Measurements from ENCODE around the gene ST8SIA3.
"Not testable (repeated sequence)": the region's sequence is repeated elsewhere in the genome, so short reads cannot be mapped to it uniquely, and the experiment has no call there.

The ST8SIA3 gene

DNA sequence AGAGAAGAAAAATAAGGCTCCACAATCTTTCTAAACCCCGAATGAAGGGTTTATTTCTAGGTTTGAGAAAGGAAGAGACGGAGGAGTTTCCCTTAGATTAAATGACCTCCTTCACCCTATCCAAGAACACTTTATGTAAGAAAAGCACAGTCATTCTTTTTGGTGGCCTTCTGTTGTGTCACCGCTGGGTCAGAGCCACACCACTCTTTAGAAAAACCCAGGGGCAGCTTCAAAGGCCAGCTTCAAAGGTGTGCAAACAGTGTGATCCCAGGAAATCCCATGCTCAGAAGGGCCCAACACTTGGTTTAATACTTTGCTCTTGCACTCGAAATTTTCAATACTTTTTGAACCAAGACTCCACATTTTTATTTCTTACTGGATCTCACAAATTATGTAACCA, 7.1 kb downstream of the ST8SIA3 start:
- Histone ChIP-seq H3K4me3 (ENCODE audit: low read depth in 1 of 5, low read length in 5 of 5) (no peak overlapping the region), H3K27ac (ENCODE audit: low read depth, low read length) (no peak overlapping the region), H3K9ac (ENCODE audit: low read length in 5 of 5) (no peak overlapping the region), H3K27me3 (ENCODE audit: control insufficient read depth in 5 of 5, insufficient read depth in 4 of 5, low read length in 5 of 5) (peaks cover 1 to 8% (median 3%) of the 10 kb centered on the region in 5 donors), H3K36me3 (ENCODE audit: control insufficient read depth in 5 of 5, insufficient read depth in 5 of 5, low read length in 5 of 5) (no peaks in the 10 kb centered on the region), H3K9me3 (ENCODE audit: control insufficient read depth in 5 of 5, low read length in 5 of 5) (no peaks in the 10 kb centered on the region), H3K4me1 (ENCODE audit: control insufficient read depth in 5 of 5, insufficient read depth in 5 of 5, low read length in 5 of 5) (no peaks in the 10 kb centered on the region)

DNA sequence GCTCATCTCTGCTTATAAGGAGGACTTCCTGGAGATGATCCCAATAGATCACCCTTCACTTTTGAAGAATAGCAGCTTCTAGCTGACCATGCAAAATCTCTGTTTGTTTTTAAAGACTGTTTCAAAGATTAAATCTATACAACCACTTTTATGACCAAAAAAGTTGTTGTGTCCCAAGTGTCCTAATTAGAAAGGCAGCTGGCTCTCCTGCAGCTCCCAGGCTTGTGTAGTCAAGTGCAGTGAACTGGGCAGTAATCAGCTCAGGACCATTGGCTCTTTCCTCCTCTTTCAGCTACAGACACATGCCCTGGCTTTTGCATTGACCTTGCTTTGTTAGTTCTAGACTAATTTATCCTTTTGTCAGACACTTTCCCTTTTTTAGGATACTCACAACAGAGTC, 10.4 kb downstream of the ST8SIA3 start:
- peaks cover 0 to 7% (median 3%) of the 10 kb centered on the region in 5 donors for H3K27me3 ChIP-seq (ENCODE audit: control insufficient read depth in 5 of 5, insufficient read depth in 4 of 5, low read length in 5 of 5)
- no peaks in the 10 kb centered on the region for H3K4me1 ChIP-seq (ENCODE audit: control insufficient read depth in 5 of 5, insufficient read depth in 5 of 5, low read length in 5 of 5)
- no peaks in the 10 kb centered on the region for H3K36me3 ChIP-seq (ENCODE audit: control insufficient read depth in 5 of 5, insufficient read depth in 5 of 5, low read length in 5 of 5)
- H3K9me3 ChIP-seq (ENCODE audit: control insufficient read depth in 5 of 5, low read length in 5 of 5), result no peaks in the 10 kb centered on the region
- H3K27ac ChIP-seq (ENCODE audit: low read depth, low read length), result no peak overlapping the region
- no peak overlapping the region for H3K4me3 ChIP-seq (ENCODE audit: low read depth in 1 of 5, low read length in 5 of 5)
- no peak overlapping the region for H3K9ac ChIP-seq (ENCODE audit: low read length in 5 of 5)

DNA sequence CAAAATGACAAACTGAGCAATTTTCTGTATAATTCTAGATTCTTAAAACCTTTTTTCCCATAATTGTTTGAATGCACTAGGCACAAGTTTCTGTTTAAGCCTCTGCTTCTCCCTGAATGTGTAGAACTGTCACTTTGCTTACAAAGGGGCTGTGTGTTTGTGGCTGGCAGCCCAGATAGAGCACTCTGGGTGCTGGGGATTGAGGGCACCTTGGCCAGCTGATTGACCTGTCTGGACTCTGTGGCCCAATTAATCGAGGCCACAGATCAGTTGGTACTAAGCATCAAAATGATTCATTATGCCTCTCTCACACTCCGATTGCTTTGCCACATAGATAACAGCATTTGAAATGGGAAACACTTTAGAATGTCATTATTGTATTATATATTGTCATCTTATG, 12.1 kb downstream of the ST8SIA3 start:
- H3K36me3 ChIP-seq (ENCODE audit: control insufficient read depth in 5 of 5, insufficient read depth in 5 of 5, low read length in 5 of 5), result no peaks in the 10 kb centered on the region
- no peak overlapping the region for H3K4me3 ChIP-seq (ENCODE audit: low read depth in 1 of 5, low read length in 5 of 5)
- no peak overlapping the region for H3K27ac ChIP-seq (ENCODE audit: low read depth, low read length)
- no peaks in the 10 kb centered on the region for H3K4me1 ChIP-seq (ENCODE audit: control insufficient read depth in 5 of 5, insufficient read depth in 5 of 5, low read length in 5 of 5)
- H3K9me3 ChIP-seq (ENCODE audit: control insufficient read depth in 5 of 5, low read length in 5 of 5), result no peaks in the 10 kb centered on the region
- no peak overlapping the region for H3K9ac ChIP-seq (ENCODE audit: low read length in 5 of 5)
- H3K27me3 ChIP-seq (ENCODE audit: control insufficient read depth in 5 of 5, insufficient read depth in 4 of 5, low read length in 5 of 5), result peaks cover 0 to 7% (median 3%) of the 10 kb centered on the region in 5 donors

DNA sequence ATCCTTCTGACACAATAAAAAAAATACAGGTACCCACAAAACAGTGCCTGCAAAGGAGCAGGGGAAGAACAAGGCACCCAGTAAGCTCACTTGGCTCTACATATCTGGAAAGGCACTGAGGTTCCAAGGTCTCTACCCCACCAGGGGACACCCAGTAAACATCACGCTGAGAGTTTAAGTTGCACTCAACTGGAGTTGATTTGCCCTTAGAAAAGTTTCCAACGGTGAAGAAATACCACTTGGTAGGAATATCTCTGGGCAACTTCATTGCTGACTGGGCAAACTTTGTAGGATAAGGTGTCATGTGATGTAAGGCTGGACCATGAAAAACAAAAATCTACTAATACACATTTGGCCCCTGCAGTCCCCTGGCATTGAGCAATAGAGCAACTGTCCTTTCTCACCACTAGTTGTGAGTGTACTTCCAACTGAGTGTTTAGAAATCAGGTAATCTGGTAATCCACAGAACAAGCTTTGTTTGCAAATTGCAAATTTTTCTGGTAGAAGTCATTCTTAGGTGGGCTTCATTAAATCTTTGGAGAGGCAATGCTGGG, 14.2 kb downstream of the ST8SIA3 start:
- no peak overlapping the region for H3K4me3 ChIP-seq (ENCODE audit: low read depth in 1 of 5, low read length in 5 of 5)
- no peaks in the 10 kb centered on the region for H3K4me1 ChIP-seq (ENCODE audit: control insufficient read depth in 5 of 5, insufficient read depth in 5 of 5, low read length in 5 of 5)
- H3K36me3 ChIP-seq (ENCODE audit: control insufficient read depth in 5 of 5, insufficient read depth in 5 of 5, low read length in 5 of 5), result no peaks in the 10 kb centered on the region
- H3K9ac ChIP-seq (ENCODE audit: low read length in 5 of 5), result no peak overlapping the region
- no peaks in the 10 kb centered on the region for H3K9me3 ChIP-seq (ENCODE audit: control insufficient read depth in 5 of 5, low read length in 5 of 5)
- no peak overlapping the region for H3K27ac ChIP-seq (ENCODE audit: low read depth, low read length)
- H3K27me3 ChIP-seq (ENCODE audit: control insufficient read depth in 5 of 5, insufficient read depth in 4 of 5, low read length in 5 of 5), result peaks cover 0 to 7% (median 2%) of the 10 kb centered on the region in 5 donors

DNA sequence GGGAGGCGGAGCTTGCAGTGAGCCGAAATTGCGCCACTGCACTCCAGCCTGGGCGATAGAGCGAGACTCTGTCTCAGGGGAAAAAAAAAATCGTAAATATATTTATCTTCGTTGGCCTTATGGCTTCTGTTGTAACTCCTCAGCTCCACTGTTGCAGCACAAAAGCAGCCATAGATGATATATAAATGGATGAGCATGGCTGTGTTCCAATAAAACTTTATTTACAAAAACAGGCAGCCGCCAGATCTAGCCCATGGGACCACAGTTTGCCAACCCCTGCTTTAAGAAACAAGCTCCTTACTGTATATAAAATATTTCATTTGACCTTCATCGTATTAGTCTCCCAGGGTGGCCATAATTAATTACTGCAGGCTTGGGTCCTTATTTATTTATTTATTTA, 20.1 kb downstream of the ST8SIA3 start:
- Histone ChIP-seq H3K4me3 (ENCODE audit: low read depth in 1 of 5, low read length in 5 of 5) (no peak overlapping the region), H3K9ac (ENCODE audit: low read length in 5 of 5) (no peak overlapping the region), H3K27me3 (ENCODE audit: control insufficient read depth in 5 of 5, insufficient read depth in 4 of 5, low read length in 5 of 5) (peaks cover 0 to 5% (median 0%) of the 10 kb centered on the region in 5 donors), H3K9me3 (ENCODE audit: control insufficient read depth in 5 of 5, low read length in 5 of 5) (no peaks in the 10 kb centered on the region), H3K27ac (ENCODE audit: low read depth, low read length) (no peak overlapping the region), H3K36me3 (ENCODE audit: control insufficient read depth in 5 of 5, insufficient read depth in 5 of 5, low read length in 5 of 5) (no peaks in the 10 kb centered on the region), H3K4me1 (ENCODE audit: control insufficient read depth in 5 of 5, insufficient read depth in 5 of 5, low read length in 5 of 5) (no peaks in the 10 kb centered on the region)

DNA sequence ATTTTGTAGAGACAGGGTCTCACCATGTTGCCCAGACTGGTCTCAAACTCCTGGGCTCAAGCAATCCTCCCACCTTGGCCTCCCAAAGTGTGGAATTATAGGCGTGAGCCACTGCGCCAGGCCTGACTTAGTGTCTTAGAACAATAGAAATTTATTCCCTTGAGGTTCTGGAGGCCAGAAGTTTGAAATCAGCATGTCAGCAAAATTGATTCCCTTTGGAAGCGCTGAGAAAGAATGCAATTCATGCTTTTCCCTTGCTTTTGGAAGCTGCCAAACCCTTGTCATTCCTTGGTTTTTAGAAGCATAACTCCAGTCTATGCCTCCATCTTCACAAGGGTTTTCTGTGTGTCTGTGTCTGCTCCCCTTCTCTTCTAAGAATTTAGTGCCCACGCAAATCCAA, 20.7 kb downstream of the ST8SIA3 start:
- Histone ChIP-seq H3K27ac (ENCODE audit: low read depth, low read length) (no peak overlapping the region), H3K36me3 (ENCODE audit: control insufficient read depth in 5 of 5, insufficient read depth in 5 of 5, low read length in 5 of 5) (no peaks in the 10 kb centered on the region), H3K27me3 (ENCODE audit: control insufficient read depth in 5 of 5, insufficient read depth in 4 of 5, low read length in 5 of 5) (peaks cover 0 to 5% (median 0%) of the 10 kb centered on the region in 5 donors), H3K9me3 (ENCODE audit: control insufficient read depth in 5 of 5, low read length in 5 of 5) (no peaks in the 10 kb centered on the region), H3K4me1 (ENCODE audit: control insufficient read depth in 5 of 5, insufficient read depth in 5 of 5, low read length in 5 of 5) (no peaks in the 10 kb centered on the region), H3K9ac (ENCODE audit: low read length in 5 of 5) (no peak overlapping the region), H3K4me3 (ENCODE audit: low read depth in 1 of 5, low read length in 5 of 5) (no peak overlapping the region)

DNA sequence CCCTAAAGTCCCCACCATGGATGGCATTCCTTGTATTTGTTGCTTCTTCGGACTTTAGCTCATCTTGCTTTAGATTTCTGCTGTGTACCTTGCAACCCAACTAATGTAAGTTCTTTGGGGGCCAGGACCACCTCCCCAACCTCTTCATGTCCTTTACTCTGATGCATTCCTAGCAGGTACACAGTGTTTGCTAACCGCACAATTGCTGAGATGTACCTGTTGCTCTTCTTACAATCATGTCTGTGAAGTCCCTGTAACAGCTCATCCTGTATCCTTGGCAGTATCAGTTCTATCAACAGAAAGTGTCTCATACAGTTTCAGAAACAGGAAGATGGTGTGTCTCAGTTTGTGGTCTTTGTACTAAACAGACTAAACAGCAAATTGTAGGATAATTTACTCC, 24.1 kb downstream of the ST8SIA3 start:
- no peak overlapping the region for H3K27ac ChIP-seq (ENCODE audit: low read depth, low read length)
- H3K4me1 ChIP-seq (ENCODE audit: control insufficient read depth in 5 of 5, insufficient read depth in 5 of 5, low read length in 5 of 5), result no peaks in the 10 kb centered on the region
- H3K9ac ChIP-seq (ENCODE audit: low read length in 5 of 5), result no peak overlapping the region
- peaks cover 0 to 2% (median 0%) of the 10 kb centered on the region in 5 donors for H3K9me3 ChIP-seq (ENCODE audit: control insufficient read depth in 5 of 5, low read length in 5 of 5)
- H3K4me3 ChIP-seq (ENCODE audit: low read depth in 1 of 5, low read length in 5 of 5), result no peak overlapping the region
- H3K36me3 ChIP-seq (ENCODE audit: control insufficient read depth in 5 of 5, insufficient read depth in 5 of 5, low read length in 5 of 5), result no peaks in the 10 kb centered on the region
- peaks cover 0 to 5% (median 0%) of the 10 kb centered on the region in 5 donors for H3K27me3 ChIP-seq (ENCODE audit: control insufficient read depth in 5 of 5, insufficient read depth in 4 of 5, low read length in 5 of 5)

DNA sequence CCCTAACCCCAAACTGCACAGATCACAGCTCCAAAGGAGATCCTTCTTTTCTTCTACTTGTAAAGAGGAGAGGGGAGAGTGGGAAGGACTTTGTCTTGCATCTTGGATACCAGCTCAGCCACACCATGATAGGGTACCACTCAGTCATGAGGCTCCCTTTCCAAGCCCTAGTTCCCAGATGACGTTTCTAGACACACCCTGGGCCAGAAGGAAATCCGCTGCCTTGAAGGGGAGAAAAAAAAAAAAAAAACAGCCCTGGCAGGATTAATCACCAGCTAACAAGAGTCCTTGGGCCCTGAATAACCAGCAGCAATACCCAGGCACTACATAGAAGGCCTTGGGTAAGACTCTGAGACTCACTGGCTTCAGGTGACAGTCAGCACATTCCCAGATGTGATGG, 36.9 kb downstream of the ST8SIA3 start:
- Histone ChIP-seq H3K27ac (ENCODE audit: low read depth, low read length) (no peak overlapping the region), H3K27me3 (ENCODE audit: control insufficient read depth in 5 of 5, insufficient read depth in 4 of 5, low read length in 5 of 5) (peaks cover 0 to 10% (median 0%) of the 10 kb centered on the region in 5 donors), H3K4me3 (ENCODE audit: low read depth in 1 of 5, low read length in 5 of 5) (no peak overlapping the region), H3K9ac (ENCODE audit: low read length in 5 of 5) (no peak overlapping the region), H3K36me3 (ENCODE audit: control insufficient read depth in 5 of 5, insufficient read depth in 5 of 5, low read length in 5 of 5) (no peaks in the 10 kb centered on the region), H3K4me1 (ENCODE audit: control insufficient read depth in 5 of 5, insufficient read depth in 5 of 5, low read length in 5 of 5) (no peaks in the 10 kb centered on the region), H3K9me3 (ENCODE audit: control insufficient read depth in 5 of 5, low read length in 5 of 5) (no peaks in the 10 kb centered on the region)

DNA sequence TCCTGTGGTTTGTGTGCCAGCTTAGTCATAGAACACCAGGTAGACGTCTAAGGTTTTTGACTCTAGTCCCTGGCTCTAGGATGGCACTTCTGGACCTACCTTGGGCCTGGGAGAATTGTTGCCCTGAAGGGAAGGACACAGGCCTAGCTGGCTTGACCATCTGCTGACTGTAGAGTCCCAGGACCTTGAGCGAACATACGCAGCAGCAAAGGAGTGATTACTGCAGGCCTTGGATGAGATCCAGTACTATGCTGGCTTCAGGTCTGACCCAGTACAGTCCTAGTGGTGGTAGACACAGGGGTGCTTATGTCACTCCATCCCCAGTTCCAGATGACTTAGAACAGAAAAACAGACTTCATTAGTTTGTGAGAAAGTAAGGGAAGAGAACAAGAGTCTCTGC, 37.7 kb downstream of the ST8SIA3 start:
- no peaks in the 10 kb centered on the region for H3K36me3 ChIP-seq (ENCODE audit: control insufficient read depth in 5 of 5, insufficient read depth in 5 of 5, low read length in 5 of 5)
- no peaks in the 10 kb centered on the region for H3K4me1 ChIP-seq (ENCODE audit: control insufficient read depth in 5 of 5, insufficient read depth in 5 of 5, low read length in 5 of 5)
- H3K9me3 ChIP-seq (ENCODE audit: control insufficient read depth in 5 of 5, low read length in 5 of 5), result peaks cover 0 to 3% (median 0%) of the 10 kb centered on the region in 5 donors
- H3K27ac ChIP-seq (ENCODE audit: low read depth, low read length), result no peak overlapping the region
- peaks cover 0 to 10% (median 0%) of the 10 kb centered on the region in 5 donors for H3K27me3 ChIP-seq (ENCODE audit: control insufficient read depth in 5 of 5, insufficient read depth in 4 of 5, low read length in 5 of 5)
- no peak overlapping the region for H3K4me3 ChIP-seq (ENCODE audit: low read depth in 1 of 5, low read length in 5 of 5)
- H3K9ac ChIP-seq (ENCODE audit: low read length in 5 of 5), result no peak overlapping the region

DNA sequence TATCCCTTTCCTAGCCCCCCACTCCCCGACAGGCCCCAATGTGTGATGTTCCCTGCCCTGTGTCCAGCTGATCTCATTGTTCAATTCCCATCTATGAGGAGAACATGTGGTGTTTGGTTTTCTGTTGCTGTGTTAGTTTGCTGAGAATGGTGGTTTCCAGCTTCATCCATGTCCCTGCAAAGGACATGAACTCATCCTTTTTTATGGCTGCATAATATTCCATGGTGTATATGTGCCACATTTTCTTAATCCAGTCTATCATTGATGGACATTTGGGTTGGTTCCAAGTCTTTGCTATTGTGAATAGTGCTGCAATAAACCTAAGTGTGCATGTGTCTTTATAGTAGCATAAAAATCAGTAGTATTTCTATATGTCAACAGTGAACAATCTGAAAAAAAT, 42.4 kb downstream of the ST8SIA3 start:
- H3K36me3 ChIP-seq (ENCODE audit: control insufficient read depth in 5 of 5, insufficient read depth in 5 of 5, low read length in 5 of 5); H3K9me3 ChIP-seq (ENCODE audit: control insufficient read depth in 5 of 5, low read length in 5 of 5); H3K4me3 ChIP-seq (ENCODE audit: low read depth in 1 of 5, low read length in 5 of 5); H3K27ac ChIP-seq (ENCODE audit: low read depth, low read length); H3K4me1 ChIP-seq (ENCODE audit: control insufficient read depth in 5 of 5, insufficient read depth in 5 of 5, low read length in 5 of 5); H3K27me3 ChIP-seq (ENCODE audit: control insufficient read depth in 5 of 5, insufficient read depth in 4 of 5, low read length in 5 of 5); H3K9ac ChIP-seq (ENCODE audit: low read length in 5 of 5): not testable (repeated sequence)

DNA sequence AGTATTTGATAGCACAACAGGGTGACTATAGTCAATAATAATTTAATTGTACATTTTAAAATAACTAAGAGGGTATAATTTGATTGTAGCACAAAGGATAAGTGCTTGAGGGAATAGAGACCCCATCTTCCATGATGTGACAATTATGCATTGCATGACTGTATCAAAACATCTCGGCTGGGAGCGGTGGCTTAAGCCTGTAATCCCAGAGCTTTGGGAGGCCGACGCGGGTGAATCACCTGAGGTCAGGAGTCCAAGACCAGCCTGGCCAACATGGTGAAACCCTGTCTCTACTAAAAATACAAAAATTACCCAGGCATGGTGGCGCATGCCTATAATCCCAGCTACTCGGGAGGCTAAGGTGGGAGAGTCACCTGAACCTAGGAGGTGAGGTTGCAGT, 44.5 kb downstream of the ST8SIA3 start:
- H3K36me3 ChIP-seq (ENCODE audit: control insufficient read depth in 5 of 5, insufficient read depth in 5 of 5, low read length in 5 of 5); H3K9ac ChIP-seq (ENCODE audit: low read length in 5 of 5); H3K27me3 ChIP-seq (ENCODE audit: control insufficient read depth in 5 of 5, insufficient read depth in 4 of 5, low read length in 5 of 5); H3K4me3 ChIP-seq (ENCODE audit: low read depth in 1 of 5, low read length in 5 of 5); H3K4me1 ChIP-seq (ENCODE audit: control insufficient read depth in 5 of 5, insufficient read depth in 5 of 5, low read length in 5 of 5); H3K27ac ChIP-seq (ENCODE audit: low read depth, low read length); H3K9me3 ChIP-seq (ENCODE audit: control insufficient read depth in 5 of 5, low read length in 5 of 5): not testable (repeated sequence)
